Gastrocnemius medialis (tissue), 4 donors: ENCODE data around the gene GNAT3. TPM values are rescaled to one million over a fixed set of nuclear protein-coding genes. Genes with fewer than 3 reads are reported as not detected.

Experiments
- ATAC-seq, 2 donors: fragments of 150-250 bp; one replicate each; pipeline ENCODE4 v1.9.1; 2016
- DNase-seq, 2 donors: peaks; one replicate each; pipeline ENCODE4 v3.0.0-alpha.2; 2019
- H3K27ac ChIP-seq, 4 donors: fragments of 200-600 bp; sonication (generic); 1 replicate in 1 of 4; 2 replicates in 3 of 4; pipeline ENCODE4 v1.5.1; 2016 to 2018; ENCODE audit warnings: mild to moderate bottlenecking in 2 of 4, moderate library complexity in 1 of 4
- H3K27me3 ChIP-seq, 3 donors: fragments of 200-600 bp; sonication (generic) in 2 of 3; 1 replicate in 1 of 3; 2 replicates in 2 of 3; pipeline versions ENCODE4 v1.5.1 to v1.6.0; 2016 to 2019; ENCODE audit warnings: mild to moderate bottlenecking in 1 of 3, moderate library complexity in 1 of 3
- H3K36me3 ChIP-seq, 2 donors: fragments of 200-600 bp; sonication (generic) in 1 of 2; one replicate each; pipeline ENCODE4 v1.5.1; 2017 to 2018
- H3K4me1 ChIP-seq, 2 donors: fragments of 200-600 bp; sonication (generic) in 1 of 2; one replicate each; pipeline ENCODE4 v1.5.1; 2016 to 2017; ENCODE audit warnings: mild to moderate bottlenecking in 2 of 2
- H3K4me3 ChIP-seq, 4 donors: fragments of 200-600 bp; sonication (generic) in 3 of 4; 1 replicate in 1 of 4; 2 replicates in 3 of 4; pipeline ENCODE4 v1.5.1; 2016 to 2019; ENCODE audit warnings: mild to moderate bottlenecking in 2 of 4
- H3K9me3 ChIP-seq, 3 donors: fragments of 200-600 bp; sonication (generic) in 2 of 3; 1 replicate in 1 of 3; 2 replicates in 2 of 3; pipeline ENCODE4 v1.5.1; 2016 to 2019
- POLR2A ChIP-seq, 2 donors: fragments of 450-650 bp; IDR thresholded peaks; one replicate each; pipeline ENCODE4 v1.6.1; 2017; ENCODE audit warnings: antibody characterized with exemption in 2 of 2, mild to moderate bottlenecking in 2 of 2, moderate library complexity in 2 of 2
- in situ Hi-C, 4 donors: fragments of 200-750 bp; cut with MboI; loops; one replicate each; pipeline versions ENCODE4 v1.15.0 to v1.8.0; 2017; ENCODE audit warnings: low sequenced_read_pairs in 4 of 4
- intact Hi-C: fragments of 100-400 bp; cut with DNase I; formaldehyde crosslinking; loops from one replicate; pipeline ENCODE4 v1.15.1; 2023; ENCODE audit warnings: low total_unique reads
- total RNA-seq, 4 donors: library from RNA; depleted of rRNA; stranded (reverse); fragments of >200 nt; gene quantifications; one replicate each; pipeline versions ENCODE4 v1.1.0 to v1.2.3, GENCODE V29; 2016
- TF ChIP-seq, protein P1 (sequence below), 5 experiments: fragments of 450-650 bp in 3 of 5; fragments of 200-600 bp in 2 of 5; sonication (generic) in 2 of 5; IDR thresholded peaks in 4 of 5; conservative IDR thresholded peaks in 1 of 5; 1 replicate in 4 of 5; 2 replicates in 1 of 5; pipeline ENCODE4 v1.5.1; 2016 to 2019; ENCODE audit warnings: antibody characterized with exemption in 5 of 5, mild to moderate bottlenecking in 3 of 5, moderate library complexity in 3 of 5

The GNAT3 gene
- total RNA-seq, 4 donors from 2014 or later: not detected

DNA sequence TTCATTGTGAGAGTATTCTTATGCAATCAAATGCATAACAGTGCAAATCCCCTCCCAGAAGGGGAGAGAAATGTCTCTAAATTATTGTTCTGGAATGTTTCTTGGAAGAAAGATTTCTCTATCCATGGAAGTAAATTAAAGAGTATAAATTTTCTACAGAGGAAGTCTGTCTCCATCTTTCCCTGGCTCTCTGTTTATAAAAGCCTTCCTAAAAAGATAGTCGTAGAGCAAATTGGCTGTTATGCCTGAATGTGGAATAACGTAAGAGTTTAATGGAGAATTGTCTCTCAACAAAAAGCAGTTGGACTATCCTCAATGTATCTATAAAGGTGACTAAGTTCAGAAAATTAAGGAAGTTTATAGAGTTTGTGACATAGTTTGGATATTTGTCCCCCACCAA, 76.3 kb downstream of the GNAT3 start:
- intact Hi-C loops (no loop called here), in situ Hi-C loops (loop anchor here in 2 of 4 donors (25.0 kb wide), 1 partner anchor 1027 kb away; no protein-coding TSS in a partner anchor)
- no peak overlapping the region for H3K4me3 ChIP-seq
- no peaks in the 10 kb centered on the region for H3K4me1 ChIP-seq
- H3K27ac ChIP-seq: no peak overlapping the region
- DNase-seq (no peak), ATAC-seq (no peak)
- TF ChIP-seq POLR2A (IDR thresholded peaks at IDR 0.05): no peak
- TF ChIP-seq, protein P1, sequence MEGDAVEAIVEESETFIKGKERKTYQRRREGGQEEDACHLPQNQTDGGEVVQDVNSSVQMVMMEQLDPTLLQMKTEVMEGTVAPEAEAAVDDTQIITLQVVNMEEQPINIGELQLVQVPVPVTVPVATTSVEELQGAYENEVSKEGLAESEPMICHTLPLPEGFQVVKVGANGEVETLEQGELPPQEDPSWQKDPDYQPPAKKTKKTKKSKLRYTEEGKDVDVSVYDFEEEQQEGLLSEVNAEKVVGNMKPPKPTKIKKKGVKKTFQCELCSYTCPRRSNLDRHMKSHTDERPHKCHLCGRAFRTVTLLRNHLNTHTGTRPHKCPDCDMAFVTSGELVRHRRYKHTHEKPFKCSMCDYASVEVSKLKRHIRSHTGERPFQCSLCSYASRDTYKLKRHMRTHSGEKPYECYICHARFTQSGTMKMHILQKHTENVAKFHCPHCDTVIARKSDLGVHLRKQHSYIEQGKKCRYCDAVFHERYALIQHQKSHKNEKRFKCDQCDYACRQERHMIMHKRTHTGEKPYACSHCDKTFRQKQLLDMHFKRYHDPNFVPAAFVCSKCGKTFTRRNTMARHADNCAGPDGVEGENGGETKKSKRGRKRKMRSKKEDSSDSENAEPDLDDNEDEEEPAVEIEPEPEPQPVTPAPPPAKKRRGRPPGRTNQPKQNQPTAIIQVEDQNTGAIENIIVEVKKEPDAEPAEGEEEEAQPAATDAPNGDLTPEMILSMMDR (IDR thresholded peaks at IDR 0.05 in 4 of 5, conservative IDR thresholded peaks at IDR 0.05 in 1 of 5): no peak
- H3K27me3 ChIP-seq: no peaks in the 10 kb centered on the region
- no peaks in the 10 kb centered on the region for H3K36me3 ChIP-seq
- H3K9me3 ChIP-seq: no peaks in the 10 kb centered on the region

DNA sequence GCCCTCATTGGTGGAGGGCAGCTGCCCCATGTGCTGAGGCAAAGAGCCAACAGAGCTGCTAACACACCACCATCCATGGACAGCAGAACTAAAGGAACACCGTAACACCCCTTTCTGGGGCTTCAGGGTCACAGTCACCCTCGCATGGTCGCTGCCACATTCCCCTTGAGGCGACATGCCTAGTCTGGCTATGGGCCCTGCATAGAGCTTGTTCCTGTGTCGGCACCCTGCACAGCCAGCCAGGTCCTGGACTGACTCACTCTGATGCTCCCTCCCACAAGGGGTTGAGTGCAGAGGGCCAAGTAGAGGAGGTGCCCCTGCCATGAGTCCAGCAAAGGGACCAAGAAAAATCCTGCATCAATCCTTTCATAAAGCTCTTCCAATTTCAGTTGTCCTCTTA, 77.8 kb downstream of the GNAT3 start:
- DNase-seq (no peak), ATAC-seq (no peak)
- no peaks in the 10 kb centered on the region for H3K4me1 ChIP-seq
- intact Hi-C loops: no loop called here
- no peaks in the 10 kb centered on the region for H3K27me3 ChIP-seq
- in situ Hi-C loops: loop anchor here in 2 of 4 donors (5.0 to 25.0 kb wide), 2 partner anchors 223 to 1028 kb away; no protein-coding TSS in a partner anchor
- TF ChIP-seq, protein P1 (IDR thresholded peaks at IDR 0.05 in 4 of 5, conservative IDR thresholded peaks at IDR 0.05 in 1 of 5): no peak
- TF ChIP-seq POLR2A (IDR thresholded peaks at IDR 0.05): no peak
- H3K36me3 ChIP-seq: no peaks in the 10 kb centered on the region
- H3K27ac ChIP-seq: no peak overlapping the region
- no peaks in the 10 kb centered on the region for H3K9me3 ChIP-seq
- no peak overlapping the region for H3K4me3 ChIP-seq

DNA sequence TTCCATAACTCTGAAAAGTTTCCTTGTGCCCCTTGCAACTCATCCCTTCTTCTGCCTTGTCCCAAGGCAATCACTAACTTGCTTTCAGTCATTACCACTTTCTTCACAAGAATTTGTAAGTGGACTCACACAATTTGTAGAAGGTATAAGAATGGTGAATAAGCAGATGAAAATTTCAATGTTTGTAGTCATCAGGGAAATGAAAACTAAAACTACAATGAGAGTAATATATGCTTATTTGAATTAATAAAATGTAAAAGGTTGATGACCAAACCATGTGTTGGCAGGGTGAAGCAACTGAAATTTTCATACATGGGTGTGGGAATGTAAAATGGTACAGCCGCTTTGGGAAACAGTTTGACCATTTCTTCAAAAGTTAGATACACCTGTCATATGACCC, 79.7 kb downstream of the GNAT3 start:
- ATAC-seq (no peak), DNase-seq (no peak)
- Histone ChIP-seq H3K4me3 (no peak overlapping the region), H3K9me3 (no peaks in the 10 kb centered on the region), H3K27ac (no peak overlapping the region), H3K4me1 (no peaks in the 10 kb centered on the region), H3K27me3 (no peaks in the 10 kb centered on the region), H3K36me3 (no peaks in the 10 kb centered on the region)
- intact Hi-C loops: no loop called here
- in situ Hi-C loops: loop anchor here in 2 of 4 donors (5.0 to 25.0 kb wide), 2 partner anchors 225 to 1030 kb away; no protein-coding TSS in a partner anchor
- TF ChIP-seq, protein P1 (IDR thresholded peaks at IDR 0.05 in 4 of 5, conservative IDR thresholded peaks at IDR 0.05 in 1 of 5): no peak
- TF ChIP-seq POLR2A (IDR thresholded peaks at IDR 0.05): no peak

DNA sequence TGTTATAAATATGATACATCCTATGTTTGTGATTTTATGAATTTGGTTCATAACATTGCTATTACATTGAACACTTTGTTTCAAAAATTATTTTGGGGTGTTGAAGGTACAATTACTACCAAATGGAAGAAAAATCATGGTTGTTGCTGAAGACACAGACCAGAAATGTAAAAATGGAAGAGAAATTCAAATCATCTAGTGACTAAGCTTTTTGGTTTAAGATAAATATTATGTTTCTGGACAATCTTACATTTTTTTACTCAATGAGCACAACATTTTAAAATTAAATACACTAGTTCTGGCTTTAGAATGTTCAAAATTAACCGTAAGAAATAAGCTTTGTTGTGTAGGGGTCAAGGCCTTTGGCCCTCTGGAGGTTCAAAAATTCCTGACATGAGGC, 82.7 kb downstream of the GNAT3 start:
- no peaks in the 10 kb centered on the region for H3K27me3 ChIP-seq
- DNase-seq: no peak
- no peaks in the 10 kb centered on the region for H3K4me1 ChIP-seq
- H3K36me3 ChIP-seq: no peaks in the 10 kb centered on the region
- no peaks in the 10 kb centered on the region for H3K9me3 ChIP-seq
- no peak for ATAC-seq
- TF ChIP-seq POLR2A (IDR thresholded peaks at IDR 0.05): no peak
- TF ChIP-seq, protein P1 (IDR thresholded peaks at IDR 0.05 in 4 of 5, conservative IDR thresholded peaks at IDR 0.05 in 1 of 5): no peak
- H3K27ac ChIP-seq: no peak overlapping the region
- in situ Hi-C loops: loop anchor here (5.0 to 25.0 kb wide), 3 partner anchors 228 to 1033 kb away; no protein-coding TSS in a partner anchor
- intact Hi-C loops: loop anchor here (5.0 kb wide), 1 partner anchor 253 kb away; no protein-coding TSS in a partner anchor
- H3K4me3 ChIP-seq: no peak overlapping the region
